IMR-90 (cell line): Measurements from ENCODE around the gene SERPINA9. TPM values are rescaled to one million over a fixed set of nuclear protein-coding genes. Genes with fewer than 3 reads are reported as not detected.

Source experiments
- ATAC-seq: fragments of 200-7000 bp; cut with Tn5 transposase; 2 replicates; pipeline ENCODE4 v1.9.1; 2020; ENCODE audit warnings: low read depth, mild to moderate bottlenecking, moderate library complexity
- BruUV-seq: library from RNA; stranded (reverse); fragments of 400-500 nt; replicated peaks from 2 replicates; lab custom pipeline; 2021; lab: Mats Ljungman, UMichigan
- CTCF ChIA-PET: fragments of 300-600 bp; formaldehyde crosslinking; extraction: SDS; loops from one replicate; lab custom pipeline; 2021; ENCODE audit warnings: antibody characterized with exemption; lab: Yijun Ruan, JAX
- POLR2A ChIA-PET: fragments of 300-600 bp; sonication (Branson Sonifier 250); formaldehyde crosslinking; loops from one replicate; lab custom pipeline; 2022; ENCODE audit warnings: antibody characterized with exemption; ENCODE audit not compliant: unreplicated experiment; lab: Charles Lee
- DNase-seq: peaks from one replicate; pipeline ENCODE4 v3.0.0; 2013
- H2AFZ ChIP-seq: replicated peaks from 2 replicates; pipeline ENCODE3; 2013; ENCODE audit warnings: low read length, mild to moderate bottlenecking; ENCODE audit not compliant: poor library complexity
- H2AK5ac ChIP-seq: 2 replicates; pipeline ENCODE4 v1.6.1; 2013; ENCODE audit warnings: low read depth, low read length, inconsistent platforms
- H2AK9ac ChIP-seq: replicated peaks from 2 replicates; pipeline ENCODE3; 2013; ENCODE audit warnings: mild to moderate bottlenecking, low read depth, low read length, moderate library complexity; ENCODE audit not compliant: poor library complexity
- H2BK120ac ChIP-seq: 2 replicates; pipeline ENCODE4 v1.6.1; 2013; ENCODE audit warnings: low read depth, low read length, inconsistent platforms
- H2BK15ac ChIP-seq: 3 replicates; pipeline ENCODE4 v1.6.1; 2013; ENCODE audit warnings: low read depth, low read length, inconsistent platforms
- H2BK20ac ChIP-seq: 2 replicates; pipeline ENCODE4 v1.6.1; 2013; ENCODE audit warnings: low read depth, mild to moderate bottlenecking, inconsistent platforms, low read length, moderate library complexity
- H2BK5ac ChIP-seq: 2 replicates; pipeline ENCODE4 v1.6.1; 2013; ENCODE audit warnings: mild to moderate bottlenecking, low read depth, low read length, inconsistent platforms; ENCODE audit not compliant: poor library complexity, severe bottlenecking
- H3K14ac ChIP-seq: replicated peaks from 2 replicates; pipeline ENCODE4 v1.6.1; 2013; ENCODE audit warnings: low read depth, low read length, inconsistent platforms
- H3K18ac ChIP-seq: 2 replicates; pipeline ENCODE4 v1.6.1; 2013; ENCODE audit warnings: low read depth, low read length, control low read depth
- H3K23ac ChIP-seq: 2 replicates; pipeline ENCODE4 v1.6.1; 2013; ENCODE audit warnings: low read depth, low read length, inconsistent platforms
- H3K27ac ChIP-seq: 2 replicates; pipeline ENCODE4 v1.5.1; 2013; ENCODE audit warnings: mild to moderate bottlenecking, control low read depth, low read length; ENCODE audit not compliant: insufficient read depth
- H3K27me3 ChIP-seq: 2 replicates; pipeline ENCODE4 v1.6.1; 2013; ENCODE audit warnings: low read length; ENCODE audit not compliant: control insufficient read depth, insufficient read depth
- H3K36me3 ChIP-seq: 2 replicates; pipeline ENCODE4 v1.6.1; 2013; ENCODE audit warnings: low read length, mixed read lengths; ENCODE audit not compliant: control insufficient read depth, insufficient read depth
- H3K4ac ChIP-seq: 2 replicates; pipeline ENCODE4 v1.6.1; 2013; ENCODE audit warnings: low read depth, low read length, inconsistent platforms
- H3K4me1 ChIP-seq: 2 replicates; pipeline ENCODE4 v1.6.1; 2013; ENCODE audit warnings: low read length, mixed read lengths; ENCODE audit not compliant: control insufficient read depth, insufficient read depth
- H3K4me2 ChIP-seq: 2 replicates; pipeline ENCODE4 v1.6.1; 2013; ENCODE audit warnings: low read depth, mild to moderate bottlenecking, control low read depth, low read length, moderate library complexity
- H3K4me3 ChIP-seq: 2 replicates; pipeline ENCODE4 v1.5.1; 2013; ENCODE audit warnings: low read depth, mild to moderate bottlenecking, control low read depth, low read length, moderate library complexity; ENCODE audit not compliant: insufficient read depth
- H3K56ac ChIP-seq: 2 replicates; pipeline ENCODE4 v1.6.1; 2013; ENCODE audit warnings: low read length, inconsistent platforms; ENCODE audit not compliant: insufficient read depth; ENCODE audit errors: extremely low read depth
- H3K79me1 ChIP-seq, 2 experiments: 2 replicates each; pipeline ENCODE4 v1.6.1; 2013; ENCODE audit warnings: low read length in 2 of 2, inconsistent platforms in 1 of 2, low read depth in 1 of 2
- H3K9ac ChIP-seq: 2 replicates; pipeline ENCODE4 v1.6.1; 2013; ENCODE audit warnings: low read depth, low read length, control low read depth
- H3K9me1 ChIP-seq: 2 replicates; pipeline ENCODE4 v1.6.1; 2013; ENCODE audit warnings: low read length, inconsistent platforms; ENCODE audit not compliant: insufficient read depth
- H3K9me3 ChIP-seq: 2 replicates; pipeline ENCODE4 v1.6.1; 2013; ENCODE audit warnings: low read length; ENCODE audit not compliant: control insufficient read depth, insufficient read depth
- H4K20me1 ChIP-seq: 2 replicates; pipeline ENCODE4 v1.6.1; 2013; ENCODE audit warnings: low read length, inconsistent platforms; ENCODE audit not compliant: insufficient read depth
- H4K5ac ChIP-seq: 2 replicates; pipeline ENCODE4 v1.6.1; 2013; ENCODE audit warnings: mild to moderate bottlenecking, low read depth, low read length, control low read depth
- H4K8ac ChIP-seq, 2 experiments: 2 replicates each; pipeline ENCODE4 v1.6.1; 2013; ENCODE audit warnings: low read depth in 2 of 2, low read length in 2 of 2, control low read depth in 1 of 2, inconsistent platforms in 1 of 2
- H4K91ac ChIP-seq: 2 replicates; pipeline ENCODE4 v1.6.1; 2013; ENCODE audit warnings: low read depth, low read length, inconsistent platforms; ENCODE audit not compliant: insufficient read depth
- BHLHE40 ChIP-seq: fragments of 150-350 bp; IDR thresholded peaks from 2 replicates; pipeline ENCODE4 v1.6.1; 2016; ENCODE audit warnings: mild to moderate bottlenecking, low read depth, low read length
- CHD1 ChIP-seq: IDR thresholded peaks from 2 replicates; pipeline ENCODE4 v1.6.1; 2012; ENCODE audit warnings: low read depth, low read length, improper control_type of control experiment
- CTCF ChIP-seq: conservative IDR thresholded peaks from 2 replicates; pipeline ENCODE4 v1.5.1; 2012; ENCODE audit warnings: mild to moderate bottlenecking, low read depth, low read length, improper control_type of control experiment
- ELK1 ChIP-seq: fragments of 150-350 bp; IDR thresholded peaks from 2 replicates; pipeline ENCODE4 v1.6.1; 2016; ENCODE audit warnings: low read depth, mild to moderate bottlenecking, low read length, moderate library complexity, borderline replicate concordance
- FOS ChIP-seq: fragments of 150-350 bp; IDR thresholded peaks from 2 replicates; pipeline ENCODE4 v1.6.1; 2016; ENCODE audit warnings: low read depth, low read length
- MAZ ChIP-seq: IDR thresholded peaks from 2 replicates; pipeline ENCODE4 v1.6.1; 2012; ENCODE audit warnings: low read depth, mild to moderate bottlenecking, low read length, improper control_type of control experiment, moderate library complexity, borderline replicate concordance
- MXI1 ChIP-seq: IDR thresholded peaks from 2 replicates; pipeline ENCODE4 v1.6.1; 2012; ENCODE audit warnings: low read depth, mild to moderate bottlenecking, low read length, moderate library complexity, borderline replicate concordance
- NFE2L2 ChIP-seq: fragments of 150-350 bp; IDR thresholded peaks from 2 replicates; pipeline ENCODE4 v1.6.1; 2016; ENCODE audit warnings: low read depth, mild to moderate bottlenecking, low read length
- POLR2A ChIP-seq: IDR thresholded peaks from 2 replicates; pipeline ENCODE4 v1.6.1; 2012; ENCODE audit warnings: mild to moderate bottlenecking, low read depth, low read length
- RAD21 ChIP-seq: IDR thresholded peaks from 2 replicates; pipeline ENCODE4 v1.6.1; 2012; ENCODE audit warnings: low read length, improper control_type of control experiment
- RCOR1 ChIP-seq: IDR thresholded peaks from 2 replicates; pipeline ENCODE4 v1.6.1; 2012; ENCODE audit warnings: mild to moderate bottlenecking, low read length, improper control_type of control experiment; ENCODE audit not compliant: insufficient replicate concordance
- SMC3 ChIP-seq: fragments of 150-350 bp; IDR thresholded peaks from 2 replicates; pipeline ENCODE4 v1.6.1; 2016; ENCODE audit warnings: low read depth, mild to moderate bottlenecking, antibody characterized with exemption, low read length, moderate library complexity
- USF2 ChIP-seq: fragments of 150-350 bp; IDR thresholded peaks from 2 replicates; pipeline ENCODE4 v1.6.1; 2017; ENCODE audit warnings: mild to moderate bottlenecking, antibody characterized with exemption, low read length, low read depth
- WGBS, 2 experiments: methylation state at CpG; one replicate each; pipeline versions ENCODE4 v1.1.5 to v1.1.7; 2013; ENCODE audit warnings: missing lambda C conversion rate in 2 of 2; ENCODE audit not compliant: insufficient read length in 1 of 2; ENCODE audit errors: extremely low coverage in 2 of 2; 5-methylcytosine and 5-hydroxymethylcytosine counted together
- dilution Hi-C: fragments of 300-500 bp; cut with HindIII; formaldehyde crosslinking; loops from one replicate; pipeline ENCODE4 v1.14.3; 2018; ENCODE audit warnings: low sequenced_read_pairs; ENCODE audit not compliant: unreplicated experiment
- in situ Hi-C: fragments of 300-500 bp; cut with MboI; formaldehyde crosslinking; loops from 3 replicates; pipeline ENCODE4 v1.14.3; 2019; ENCODE audit warnings: low sequenced_read_pairs, inconsistent platforms, mixed read lengths
- intact Hi-C: fragments of 100-400 bp; cut with micrococcal nuclease; formaldehyde crosslinking; loops from 2 replicates; pipeline ENCODE4 v1.10.0; 2022
- polyA plus RNA-seq, 3 experiments: library from polyadenylated mRNA; depleted of rRNA; stranded (reverse); fragments of >200 nt; gene quantifications; 2 replicates each; pipeline ENCODE4 v1.2.3, GENCODE V29; 2012; ENCODE audit warnings: low replicate concordance in 1 of 3
- total RNA-seq: library from RNA; depleted of rRNA; stranded (reverse); fragments of >200 nt; gene quantifications from 2 replicates; pipeline ENCODE4 v1.2.3, GENCODE V29; 2012

Gene SERPINA9
- total and polyA plus RNA-seq, 2 of the 4 experiments (the other 2 are of a cell fraction), result 0.09 to 0.18 TPM

GRCh38 chr14:94481468-94482131 is 5.6 kb upstream of the SERPINA9 start:
- Histone ChIP-seq H3K27ac (no peak overlapping the region), H3K56ac (no peak overlapping the region), H2AK5ac (no peak overlapping the region), H2BK5ac (no peak overlapping the region), H2AFZ (no peak overlapping the region), H3K18ac (no peak overlapping the region), H4K20me1 (no peaks in the 10 kb centered on the region), H3K4me2 (no peak overlapping the region), H3K14ac (no peak overlapping the region), H2AK9ac (no peak overlapping the region), H4K8ac (no peak overlapping the region), H3K4me3 (no peak overlapping the region), H3K27me3 (no peaks in the 10 kb centered on the region), H4K91ac (no peak overlapping the region), H3K9ac (no peak overlapping the region), H2BK20ac (no peak overlapping the region), H3K4me1 (no peaks in the 10 kb centered on the region; the same call in 1 of the 2 replicates), H3K79me1 (no peaks in the 10 kb centered on the region), H2BK120ac (no peak overlapping the region), H3K23ac (no peak overlapping the region), H3K9me1 (no peaks in the 10 kb centered on the region), H4K5ac (no peak overlapping the region), H3K36me3 (no peaks in the 10 kb centered on the region), H3K9me3 (peaks cover 9% of the 10 kb centered on the region; the same call in 1 of the 2 replicates), H2BK15ac (no peak overlapping the region), H3K4ac (no peak overlapping the region)
- no TSS peak for BruUV-seq
- DNase-seq, result peak; percentile 55
- ChIA-PET CTCF (no interaction called here), POLR2A (no interaction called here)
- in situ Hi-C loops (no loop called here), intact Hi-C loops (loop anchor here (10.0 kb wide), 1 partner anchor 297 kb away; no protein-coding TSS in a partner anchor), dilution Hi-C loops (no loop called here)
- WGBS, 2 experiments, result no CpG with 5 or more reads among the region's 5 CpGs
- TF ChIP-seq CHD1 (no peak), CTCF (no peak), POLR2A (no peak), SMC3 (no peak), USF2 (no peak), RAD21 (no peak), ELK1 (no peak), MXI1 (no peak), NFE2L2 (no peak), MAZ (no peak), BHLHE40 (no peak), RCOR1 (no peak), FOS (no peak)
- no peak for ATAC-seq
